Fibroblast of skin of right biceps (primary cell): Measurements from ENCODE around the gene FLYWCH2.

Source experiments
- DNase-seq: peaks from one replicate; pipeline ENCODE4 v3.0.0-alpha.2; 2013

Gene FLYWCH2

GRCh38 chr16:2854700-2855309 lies 28.2 kb upstream of the FLYWCH2 start:
- no peak for DNase-seq

- no peak for DNase-seq
These were observed 27.5 kb upstream of the FLYWCH2 start for GRCh38 chr16:2855536-2855935.

GRCh38 chr16:2856061-2856670 lies 26.8 kb upstream of the FLYWCH2 start:
- no peak for DNase-seq

DNA sequence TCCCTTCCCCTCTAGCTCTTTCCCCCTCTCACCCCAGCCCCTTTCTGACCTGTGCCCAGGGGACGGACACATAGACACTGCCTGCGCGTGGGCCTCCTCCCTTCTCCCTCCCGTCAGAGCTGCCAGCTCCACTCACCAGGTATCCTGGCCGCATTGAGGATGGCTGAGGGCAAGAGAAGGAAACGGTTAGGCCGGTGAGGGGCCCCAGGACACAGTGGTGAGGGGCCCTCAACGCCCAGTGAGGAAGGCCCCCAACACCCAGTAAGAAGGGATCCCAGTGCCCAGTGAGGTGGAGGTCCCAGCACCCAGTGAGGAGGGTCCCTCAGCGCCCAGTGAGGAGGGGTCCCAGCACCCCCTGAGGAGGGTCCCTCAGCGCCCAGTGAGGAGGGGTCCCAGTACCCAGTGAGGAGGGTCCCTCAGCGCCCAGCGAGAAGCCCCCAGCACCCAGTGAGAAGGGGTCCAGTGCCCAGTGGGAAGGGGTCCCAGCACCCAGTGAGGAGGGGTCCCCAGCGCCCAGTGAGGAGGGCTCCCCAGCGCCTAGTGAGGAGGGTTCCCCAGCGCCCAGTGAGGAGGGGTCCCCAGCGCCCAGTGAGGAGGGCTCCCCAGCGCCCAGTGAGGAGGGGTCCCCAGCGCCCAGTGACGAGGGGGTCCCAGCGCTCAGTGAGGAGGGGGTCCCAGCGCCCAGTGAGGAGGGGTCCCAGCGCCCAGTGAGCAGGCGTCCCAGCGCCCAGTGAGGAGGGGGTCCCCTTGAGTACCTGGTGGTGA lies 26.1 kb upstream of the FLYWCH2 start:
- no peak for DNase-seq

GRCh38 chr16:2857451-2858244 lies 25.4 kb upstream of the FLYWCH2 start, which contains the start of gene PRSS22:
PRSS22 (minus strand) TSS chr16:2858170; CDS start chr16:2858104, 66 bp downstream.
- no peak for DNase-seq

DNA sequence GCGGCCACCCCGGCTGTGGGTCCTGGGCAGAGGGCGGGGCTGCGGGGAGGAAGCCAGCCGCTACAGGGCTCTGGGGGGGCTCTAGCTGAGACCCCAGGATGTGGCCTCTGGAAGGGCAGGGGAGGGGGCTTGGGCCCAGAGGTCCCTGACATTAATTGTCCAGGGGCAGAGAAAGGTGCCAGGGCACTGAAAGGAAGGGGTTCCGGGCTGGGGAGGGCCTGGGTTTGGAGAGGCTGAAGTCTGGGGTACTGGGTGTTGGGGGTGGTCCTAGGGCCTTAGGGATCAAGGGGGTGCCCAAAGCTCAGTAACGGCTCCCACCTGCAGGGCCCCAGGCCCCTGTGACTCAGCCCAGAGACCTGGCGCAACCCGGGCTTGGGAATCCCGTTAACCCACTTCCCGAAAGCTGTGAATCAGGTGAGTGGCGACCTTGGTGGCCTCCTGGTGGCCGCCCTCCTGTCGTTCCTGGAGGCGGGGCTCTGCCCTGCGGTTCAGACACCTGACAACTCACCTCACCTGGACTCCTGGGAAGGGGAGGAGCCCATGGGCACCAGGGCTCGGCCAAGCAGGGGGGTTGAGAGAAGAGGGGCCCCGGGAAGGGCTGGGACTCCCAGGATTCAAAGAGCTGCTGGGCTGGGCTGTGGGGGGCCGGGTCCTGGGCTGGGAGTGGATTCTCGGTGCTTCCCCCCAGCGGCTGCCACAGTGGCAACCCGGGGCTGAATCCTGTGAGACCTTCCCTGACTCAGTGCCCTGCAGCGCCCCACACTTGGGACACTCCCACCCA lies 24.6 kb upstream of the FLYWCH2 start:
- DNase-seq = no peak

DNA sequence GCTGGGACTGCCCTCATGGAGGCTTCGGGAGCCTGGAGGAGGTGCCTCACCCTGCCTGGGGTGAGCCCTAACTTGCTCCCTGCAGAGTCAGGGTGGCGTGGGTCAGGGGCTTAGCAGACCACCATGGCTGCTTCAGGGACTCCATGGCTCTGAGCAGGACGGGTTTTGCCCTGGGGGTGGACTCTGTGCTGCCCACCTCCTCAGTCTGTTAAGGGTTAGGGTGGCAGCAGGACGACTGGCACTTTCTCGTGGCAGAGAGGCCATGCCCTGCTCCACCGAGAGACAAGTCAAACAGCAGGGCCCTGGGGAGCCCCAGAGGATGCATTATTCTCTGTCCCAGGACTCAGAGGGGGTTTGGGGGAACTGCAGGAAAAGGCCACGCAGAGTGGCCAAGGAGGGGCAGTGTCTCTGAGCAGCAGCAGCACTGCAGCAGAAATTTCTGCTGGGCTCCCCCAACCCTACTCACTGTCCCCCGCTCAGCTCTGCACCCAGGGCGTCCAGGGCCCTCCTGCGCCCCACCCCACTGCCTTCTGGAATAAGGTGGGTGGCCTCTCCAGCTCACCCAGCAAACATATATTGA lies 23.2 kb upstream of the FLYWCH2 start:
- no peak for DNase-seq

DNA sequence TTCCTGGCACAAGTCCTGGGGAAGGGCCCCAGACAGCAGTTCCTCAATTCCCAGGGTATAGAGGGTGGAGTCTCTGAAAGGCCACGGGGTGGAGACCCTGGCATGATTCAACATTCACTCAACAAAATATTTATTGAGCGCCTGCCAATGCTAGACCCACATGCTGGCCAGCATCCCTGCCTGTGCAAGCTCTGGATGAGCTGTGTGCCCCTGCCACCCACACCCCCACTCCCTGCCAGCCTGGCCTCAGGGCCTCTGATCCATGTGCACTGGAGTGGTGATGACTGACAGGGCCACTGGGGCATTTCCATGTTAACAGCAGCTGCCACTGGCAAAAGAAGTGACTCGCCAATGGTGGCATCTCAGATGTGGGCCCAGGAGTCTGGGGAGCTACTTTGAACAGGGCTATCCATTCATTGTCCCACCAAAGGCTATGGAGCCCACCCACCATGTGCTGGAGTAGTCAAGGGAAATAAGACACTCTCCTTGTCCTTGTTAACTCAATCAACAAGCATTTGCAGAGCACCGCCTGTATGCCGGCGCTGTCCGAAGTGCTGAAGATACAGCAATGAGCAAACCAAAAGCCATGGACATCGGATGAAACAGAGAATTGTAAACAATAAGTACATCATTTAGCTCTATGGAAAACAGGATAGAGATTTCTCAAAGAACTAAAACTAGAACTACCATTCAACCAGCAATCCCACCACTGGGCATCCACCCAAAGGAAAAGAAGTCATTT lies 22.0 kb upstream of the FLYWCH2 start:
- DNase-seq = no peak

GRCh38 chr16:2865651-2866050 lies 17.4 kb upstream of the FLYWCH2 start:
- DNase-seq = no peak

DNA sequence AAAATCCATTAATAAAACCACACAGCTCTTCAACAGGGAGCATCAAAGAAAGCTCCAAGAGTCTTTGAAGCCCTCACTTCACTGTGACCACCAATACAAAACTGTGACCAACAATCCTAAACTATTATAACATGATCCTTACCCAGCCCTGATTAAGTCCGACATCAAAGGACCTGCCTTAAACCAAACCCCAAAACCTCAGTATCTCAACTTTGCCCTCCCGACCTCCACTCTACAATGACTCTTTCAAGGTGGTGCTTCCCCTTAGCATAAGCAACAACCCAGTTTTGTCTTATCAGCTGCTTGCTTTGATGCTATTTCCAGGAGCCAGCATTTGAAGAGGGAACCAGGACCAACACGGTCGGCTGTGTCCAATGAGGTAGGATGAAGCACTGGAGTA lies 16.6 kb upstream of the FLYWCH2 start:
- no peak for DNase-seq

GRCh38 chr16:2867661-2867986 lies 15.4 kb upstream of the FLYWCH2 start:
- DNase-seq = no peak

- peak; percentile 91 for DNase-seq
These were observed 14.8 kb upstream of the FLYWCH2 start for GRCh38 chr16:2867987-2868789.

GRCh38 chr16:2871926-2872325 lies 11.1 kb upstream of the FLYWCH2 start:
- DNase-seq = no peak

DNA sequence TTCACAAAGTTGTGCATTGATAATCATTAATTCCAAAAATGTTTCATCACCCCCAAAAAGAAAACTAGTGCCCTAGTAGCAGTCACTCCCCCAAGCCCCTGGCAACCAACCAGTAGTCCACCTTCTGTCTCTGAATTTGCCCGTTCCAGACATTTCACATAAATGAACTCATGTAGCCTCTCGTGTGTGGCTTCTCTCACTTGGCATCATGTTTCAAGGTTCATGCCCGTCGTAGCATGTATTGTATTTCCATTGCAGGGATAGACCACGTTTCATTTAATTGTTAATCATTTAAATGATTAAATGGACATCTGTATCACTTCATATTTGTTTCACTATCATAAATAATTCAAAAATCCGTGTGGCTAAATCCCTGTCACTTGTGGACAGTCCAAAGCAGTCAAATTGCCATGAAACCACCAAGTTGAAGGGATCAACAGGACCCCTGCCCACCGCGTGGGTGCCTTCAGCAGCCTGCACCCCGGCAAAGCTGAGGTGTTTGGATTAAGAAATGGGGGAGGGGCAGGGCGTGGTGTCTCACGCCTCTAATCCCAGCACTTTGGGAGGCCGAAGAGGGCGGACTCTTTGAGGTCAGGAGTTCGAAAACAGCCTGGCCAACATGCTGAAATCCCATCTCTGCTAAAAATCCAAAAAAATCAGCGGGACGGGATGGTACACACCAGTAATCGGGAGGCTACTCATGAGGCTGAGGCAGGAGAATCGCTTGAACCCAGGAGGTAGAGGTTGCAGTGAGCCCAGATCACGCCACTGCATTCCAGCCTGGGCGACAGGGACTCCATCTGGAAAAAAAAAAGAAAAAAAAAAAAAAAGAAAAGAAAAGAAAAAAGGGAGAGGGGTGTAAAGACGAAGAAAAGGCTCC lies 8.7 kb upstream of the FLYWCH2 start:
- no peak for DNase-seq

- DNase-seq = peak; percentile 74
These were observed 8.1 kb upstream of the FLYWCH2 start for GRCh38 chr16:2874912-2875362.

- no peak for DNase-seq
These were observed 3.0 kb upstream of the FLYWCH2 start for GRCh38 chr16:2879854-2880508.

GRCh38 chr16:2881783-2882649 lies 999 bp upstream of the FLYWCH2 start:
- DNase-seq = no peak

GRCh38 chr16:2883458-2883908 lies 468 bp downstream of the FLYWCH2 start:
- no peak for DNase-seq
